NB4 (cell line): ENCODE results near the gene NAIF1.

Experiments used
- POLR2A ChIP-seq: IDR thresholded peaks from 2 replicates; pipeline ENCODE4 v1.6.1; 2011; ENCODE audit warnings: mild to moderate bottlenecking; ENCODE audit not compliant: insufficient read length; ENCODE audit errors: extremely low read depth
- TF ChIP-seq, protein P1 (sequence below): IDR thresholded peaks from one replicate; pipeline ENCODE4 v1.5.1; 2012; ENCODE audit warnings: low read depth, low read length

GRCh38 chr9:128073253-128073886, 6.2 kb upstream of the NAIF1 start:
- TF ChIP-seq, protein P1, sequence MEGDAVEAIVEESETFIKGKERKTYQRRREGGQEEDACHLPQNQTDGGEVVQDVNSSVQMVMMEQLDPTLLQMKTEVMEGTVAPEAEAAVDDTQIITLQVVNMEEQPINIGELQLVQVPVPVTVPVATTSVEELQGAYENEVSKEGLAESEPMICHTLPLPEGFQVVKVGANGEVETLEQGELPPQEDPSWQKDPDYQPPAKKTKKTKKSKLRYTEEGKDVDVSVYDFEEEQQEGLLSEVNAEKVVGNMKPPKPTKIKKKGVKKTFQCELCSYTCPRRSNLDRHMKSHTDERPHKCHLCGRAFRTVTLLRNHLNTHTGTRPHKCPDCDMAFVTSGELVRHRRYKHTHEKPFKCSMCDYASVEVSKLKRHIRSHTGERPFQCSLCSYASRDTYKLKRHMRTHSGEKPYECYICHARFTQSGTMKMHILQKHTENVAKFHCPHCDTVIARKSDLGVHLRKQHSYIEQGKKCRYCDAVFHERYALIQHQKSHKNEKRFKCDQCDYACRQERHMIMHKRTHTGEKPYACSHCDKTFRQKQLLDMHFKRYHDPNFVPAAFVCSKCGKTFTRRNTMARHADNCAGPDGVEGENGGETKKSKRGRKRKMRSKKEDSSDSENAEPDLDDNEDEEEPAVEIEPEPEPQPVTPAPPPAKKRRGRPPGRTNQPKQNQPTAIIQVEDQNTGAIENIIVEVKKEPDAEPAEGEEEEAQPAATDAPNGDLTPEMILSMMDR = no peak
- no peak for TF ChIP-seq POLR2A
